ENCODE results near the gene DUSP1.

The DUSP1 gene

DNA sequence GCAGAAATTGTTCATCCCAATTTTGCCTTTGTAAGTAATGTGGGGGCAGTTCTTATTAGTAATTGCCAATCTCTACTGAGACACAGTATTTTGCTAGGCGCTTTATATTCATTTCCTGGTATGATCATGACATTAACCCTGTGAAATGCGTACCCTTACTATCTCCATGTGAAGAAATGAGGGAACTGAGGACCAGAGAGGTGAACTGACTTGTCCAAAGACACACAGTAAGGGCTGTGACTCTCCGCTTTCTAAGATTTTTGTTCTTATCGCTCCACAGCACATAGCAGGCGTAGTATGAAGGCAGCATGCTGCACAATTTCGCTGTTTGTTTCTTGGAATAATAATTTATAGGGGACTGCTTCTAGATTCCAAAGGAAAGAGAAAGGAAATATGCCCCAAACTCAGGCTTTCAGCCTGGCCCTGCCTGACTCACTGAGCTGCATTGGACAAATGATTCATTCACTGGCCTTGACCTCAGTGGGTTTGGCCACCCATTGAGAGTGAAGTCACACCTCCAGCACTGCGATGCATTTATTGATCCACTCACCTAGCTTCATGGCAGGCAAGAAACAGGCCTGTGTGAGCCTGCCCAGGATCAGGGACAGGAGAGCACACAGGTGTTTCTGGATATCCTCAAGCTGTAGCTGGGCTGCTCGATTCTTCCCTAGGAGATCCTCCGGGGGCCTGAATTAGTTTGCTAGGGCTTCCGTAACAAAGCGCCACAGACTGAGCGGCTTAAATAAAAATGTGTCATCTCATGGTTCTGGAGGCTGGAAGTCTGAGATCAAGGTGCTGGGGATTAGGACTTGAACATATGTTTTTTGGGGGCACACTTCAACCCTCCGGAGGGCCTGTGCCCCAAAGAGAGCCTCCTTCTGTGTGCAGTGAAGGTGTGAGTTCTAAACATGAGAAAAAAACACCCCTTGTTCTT is 7.2 kb upstream of the DUSP1 start:
- DNase-seq: peak; percentile 28

DNA sequence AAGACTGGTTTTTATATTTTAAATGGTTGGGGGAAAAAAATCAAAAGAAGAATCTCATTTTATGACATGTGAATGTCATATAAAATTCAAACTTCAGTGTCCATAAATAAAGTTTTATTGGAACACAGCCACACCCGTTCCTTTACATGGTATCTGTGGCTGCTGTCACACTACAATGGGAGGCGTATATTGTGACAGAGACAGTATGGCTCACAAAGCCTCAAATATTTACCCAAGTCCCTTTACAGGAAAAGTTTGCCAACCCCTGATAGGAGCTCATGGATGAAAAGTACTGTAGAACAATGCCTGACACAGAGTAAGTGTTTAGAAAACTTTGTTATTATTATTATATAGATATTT is 5.2 kb upstream of the DUSP1 start:
- no peak for DNase-seq

DNA sequence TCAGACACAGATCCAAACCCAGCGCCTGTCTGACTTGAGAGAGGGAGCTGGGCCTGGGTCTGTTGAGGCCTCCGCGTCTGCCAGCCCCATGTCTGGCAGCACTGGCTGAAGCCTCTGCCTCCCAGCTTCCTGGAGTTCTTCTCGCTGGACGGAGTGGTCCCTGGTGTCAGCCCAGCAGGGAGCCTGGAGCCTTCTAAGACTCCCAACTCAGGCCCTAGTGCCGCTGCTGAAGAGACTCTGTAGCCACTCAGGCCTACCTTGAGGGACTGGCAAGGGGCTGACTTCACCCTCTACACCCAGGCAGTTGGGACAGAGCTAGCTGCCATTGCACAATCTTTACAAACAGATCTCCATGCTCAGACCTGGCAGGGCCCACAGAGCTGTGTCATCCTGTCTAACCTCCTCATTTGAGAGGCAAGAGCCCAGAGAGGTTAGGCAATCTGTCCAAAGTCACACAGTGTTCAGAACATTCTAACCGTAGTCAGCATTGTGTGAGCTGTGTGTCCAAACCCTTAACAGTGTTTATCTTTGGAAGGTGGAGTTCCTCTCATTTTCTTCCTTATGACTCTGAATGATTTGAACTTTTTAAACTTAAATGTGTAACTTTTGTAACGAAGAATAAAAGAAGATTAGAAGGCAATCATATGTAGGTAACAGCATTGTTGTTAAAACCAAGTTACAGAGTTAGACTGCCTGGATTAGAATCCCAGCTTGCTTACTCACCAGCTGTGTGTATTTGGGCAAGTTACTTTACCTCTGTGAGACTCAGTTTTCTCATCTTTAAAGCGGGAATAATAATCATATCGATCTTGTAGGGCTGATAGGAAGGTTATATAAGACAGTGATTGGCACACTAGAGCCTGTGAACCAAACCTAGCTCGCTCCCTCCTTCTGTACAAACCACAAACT is 4.6 kb upstream of the DUSP1 start:
- DNase-seq: no peak

DNA sequence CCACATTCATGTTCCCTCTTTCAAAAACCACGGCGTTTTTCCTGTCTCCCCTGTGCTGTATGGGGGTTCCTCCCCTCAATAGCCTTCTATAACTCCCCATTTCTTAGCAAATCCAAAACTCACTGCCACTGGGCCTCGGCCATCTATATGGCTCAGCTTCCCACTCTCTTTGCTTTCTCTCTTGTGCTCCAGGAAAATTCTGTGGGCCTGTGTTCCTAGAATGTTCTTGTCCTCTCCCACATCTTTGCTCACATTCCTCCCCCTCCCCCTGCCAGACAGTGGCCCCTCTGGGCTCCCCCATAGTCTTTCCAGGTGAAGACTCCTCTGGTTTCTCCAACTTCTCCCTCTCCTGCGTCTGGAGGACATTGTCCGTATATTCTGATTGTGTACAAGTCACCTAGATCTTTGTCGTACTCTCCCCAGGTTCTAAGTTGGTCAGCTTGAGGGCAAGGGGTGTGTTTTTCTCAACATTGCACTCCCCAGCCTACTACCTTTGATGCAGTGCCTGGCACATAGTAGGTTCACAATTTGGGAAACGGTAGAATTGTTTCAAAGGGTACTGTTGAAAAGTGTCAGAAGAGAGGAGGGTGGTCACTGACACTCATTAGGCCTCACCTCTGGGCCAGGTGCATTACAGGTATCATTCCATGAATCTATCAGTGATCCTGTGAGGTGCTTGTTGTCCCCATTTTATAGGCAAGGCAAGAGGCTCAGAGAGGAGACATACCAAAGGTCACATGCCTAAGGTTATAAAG is 3.7 kb upstream of the DUSP1 start:
- DNase-seq: no peak

DNA sequence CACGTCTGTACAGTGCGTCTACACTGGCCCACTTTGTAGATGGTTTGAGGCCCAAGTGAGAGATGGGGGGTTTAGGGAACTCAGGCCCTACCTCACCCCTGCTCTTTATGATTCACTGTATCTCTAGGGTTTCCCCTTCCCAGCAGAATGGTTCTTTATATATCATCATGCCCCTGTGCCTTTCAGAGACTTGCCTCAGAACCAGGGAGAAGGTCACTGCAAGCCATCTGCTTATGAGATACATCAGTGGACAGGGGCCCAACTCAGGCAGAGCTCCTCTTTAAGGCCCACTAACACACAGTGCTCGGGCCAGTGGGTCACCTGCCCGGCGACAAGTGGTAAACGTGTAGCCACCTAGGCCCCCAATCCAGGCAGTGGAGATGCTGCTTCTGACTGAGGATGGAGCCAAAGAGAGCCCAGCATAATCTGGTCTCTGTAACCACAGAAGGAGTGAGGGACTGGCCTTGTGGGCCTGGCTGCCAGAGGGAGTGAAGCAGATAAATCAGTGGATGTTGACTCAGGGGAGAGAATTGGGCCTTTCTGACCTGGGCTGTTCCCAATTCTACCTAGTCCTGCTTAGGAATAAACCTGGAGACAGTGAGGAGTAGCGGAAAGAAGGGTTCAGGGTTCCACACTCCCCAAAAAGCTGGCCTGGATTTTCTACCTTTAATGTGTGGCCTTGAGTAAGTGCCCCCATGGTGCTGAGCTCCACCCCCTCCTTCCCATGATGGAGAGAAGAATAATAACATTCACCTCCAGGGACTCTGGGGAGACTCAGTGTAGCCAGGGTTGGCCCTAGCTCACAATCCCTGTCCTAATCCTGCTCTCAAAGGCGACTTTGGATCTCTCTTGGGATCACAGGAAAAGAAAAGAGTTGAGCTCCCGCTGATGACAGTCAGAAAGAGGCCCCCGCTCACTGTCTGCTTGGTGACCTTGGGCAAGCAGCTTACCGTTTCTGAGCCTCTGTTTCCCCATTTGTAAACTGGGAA is 2.8 kb upstream of the DUSP1 start:
- DNase-seq: peak; percentile 28

DNA sequence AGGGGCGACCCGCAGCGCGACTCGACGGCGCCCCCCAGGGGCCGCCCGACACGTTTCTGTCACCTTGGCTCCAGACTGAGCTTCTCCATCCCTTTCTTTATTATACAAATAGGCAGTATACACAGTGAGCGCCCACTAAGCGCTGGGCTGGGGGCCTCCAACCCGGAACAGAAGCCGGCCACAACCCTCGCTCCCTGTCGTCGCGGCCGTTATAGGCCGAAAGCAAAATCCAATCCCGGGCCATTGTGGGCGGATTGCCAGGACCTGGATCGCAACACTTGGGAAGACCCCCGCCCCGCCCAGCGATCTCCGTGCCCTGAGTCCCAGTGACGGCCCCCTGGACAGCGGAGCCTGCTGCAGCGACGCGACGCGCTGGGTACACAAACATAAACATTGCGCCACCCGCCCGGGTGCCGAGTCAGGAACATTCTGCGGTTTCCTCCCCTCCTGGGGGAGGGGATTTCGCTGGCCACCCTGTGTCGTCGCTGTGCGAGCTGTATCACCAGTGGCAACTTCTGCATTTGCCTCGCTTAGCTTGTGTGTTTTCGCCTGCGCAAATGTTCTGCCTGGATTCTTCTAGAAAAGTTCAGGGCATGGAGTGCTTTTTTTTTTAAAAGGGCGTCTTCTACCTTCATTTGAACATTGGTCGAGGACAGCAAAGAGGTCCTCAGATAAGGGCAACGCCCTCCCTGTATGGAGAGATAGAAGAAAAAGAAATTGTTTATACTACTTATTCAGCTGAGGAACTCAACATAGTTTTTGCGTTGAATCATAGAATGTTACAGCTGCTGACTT is 1.3 kb upstream of the DUSP1 start:
- DNase-seq: peak; percentile 97

DNA sequence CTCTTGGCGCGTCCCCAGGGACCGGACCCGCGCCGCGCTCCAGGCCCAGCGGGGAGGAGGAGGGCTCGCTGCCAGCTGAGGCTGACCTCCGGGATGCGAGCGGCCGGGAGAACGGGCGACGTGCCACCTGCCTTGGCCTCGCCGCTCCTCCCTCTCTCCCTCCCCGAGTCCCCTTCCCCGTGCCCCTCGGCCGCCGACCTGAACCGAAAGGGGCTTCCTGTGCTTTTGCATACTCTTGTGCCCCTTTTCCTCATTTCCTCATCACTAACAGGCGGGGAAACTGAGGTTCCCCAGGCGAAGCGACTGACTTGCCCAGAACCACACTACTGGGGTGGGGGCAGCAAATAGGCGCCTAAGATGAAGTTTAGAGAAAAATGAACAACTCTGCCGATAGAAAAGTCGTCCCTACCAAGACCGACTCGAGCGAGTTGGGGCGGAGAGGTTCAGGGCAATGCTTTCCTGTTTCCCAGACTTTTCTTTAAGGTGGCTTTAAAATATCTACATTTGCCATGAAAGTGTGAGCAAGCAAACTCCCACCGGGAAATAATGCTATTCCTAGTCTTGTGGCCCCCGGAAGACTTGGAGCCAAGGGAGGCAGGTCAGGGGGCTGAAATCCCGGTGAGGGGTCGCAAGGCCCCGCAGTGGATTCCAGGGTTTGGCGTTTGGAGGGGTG is 580 bp upstream of the DUSP1 start:
- no peak for DNase-seq

DNA sequence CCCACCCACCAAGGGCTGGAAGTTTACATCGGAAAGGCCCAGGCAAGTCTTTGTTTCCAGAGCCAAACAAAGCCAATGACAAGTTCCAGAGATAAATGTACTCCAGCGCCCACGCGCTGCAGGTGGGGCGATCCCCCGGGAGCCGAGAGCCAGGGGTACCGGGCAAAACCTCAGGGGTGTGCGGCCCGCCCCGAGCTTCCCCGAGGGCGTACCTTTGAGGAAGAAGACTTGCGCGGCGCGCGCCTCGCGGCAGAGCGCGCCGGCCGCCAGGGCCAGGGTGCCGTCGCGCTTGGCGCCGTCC is 671 bp downstream of the DUSP1 start:
- DNase-seq: no peak

DNA sequence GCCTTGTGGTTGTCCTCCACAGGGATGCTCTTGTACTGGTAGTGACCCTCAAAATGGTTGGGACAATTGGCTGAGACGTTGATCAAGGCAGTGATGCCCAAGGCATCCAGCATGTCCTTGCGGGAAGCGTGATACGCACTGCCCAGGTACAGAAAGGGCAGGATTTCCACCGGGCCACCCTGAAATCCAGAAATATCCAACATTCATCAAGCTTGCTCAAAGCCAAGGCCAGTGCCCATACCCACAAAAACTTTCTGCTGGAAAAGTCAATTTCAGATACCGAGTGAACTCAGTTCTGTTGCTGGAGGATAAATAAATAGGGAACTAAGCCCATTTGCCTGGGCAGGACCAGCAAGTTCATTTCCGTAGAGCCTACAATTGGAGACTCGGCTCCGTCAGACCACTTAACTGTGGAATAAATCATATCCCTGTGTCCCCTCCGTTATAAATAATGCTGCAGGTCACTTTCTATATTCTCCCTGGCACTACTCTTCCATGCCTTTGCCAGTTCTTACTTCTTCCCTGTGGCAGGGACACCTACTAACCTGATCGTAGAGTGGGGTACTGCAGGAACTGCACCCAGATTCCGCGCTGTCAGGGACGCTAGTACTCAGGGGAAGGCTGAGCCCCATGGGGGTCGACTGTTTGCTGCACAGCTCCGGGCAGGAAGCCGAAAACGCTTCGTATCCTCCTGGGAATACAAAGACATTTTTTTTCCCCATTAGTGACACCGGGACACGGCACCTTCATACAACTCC is 1.2 kb downstream of the DUSP1 start:
- peak; percentile 59 for DNase-seq

DNA sequence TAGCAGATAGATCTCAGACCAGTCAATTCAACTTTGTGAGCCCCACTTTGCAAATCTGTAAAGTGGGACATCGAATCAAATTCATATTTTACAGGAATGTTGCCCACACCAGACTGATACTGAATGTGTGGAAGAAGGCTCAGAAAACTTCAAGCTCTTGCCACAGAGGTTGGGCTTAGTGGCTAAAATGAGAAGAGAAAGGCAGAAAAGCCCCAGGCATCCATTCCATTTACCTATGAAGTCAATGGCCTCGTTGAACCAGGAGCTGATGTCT is 1.7 kb downstream of the DUSP1 start:
- peak; percentile 61 for DNase-seq

DNA sequence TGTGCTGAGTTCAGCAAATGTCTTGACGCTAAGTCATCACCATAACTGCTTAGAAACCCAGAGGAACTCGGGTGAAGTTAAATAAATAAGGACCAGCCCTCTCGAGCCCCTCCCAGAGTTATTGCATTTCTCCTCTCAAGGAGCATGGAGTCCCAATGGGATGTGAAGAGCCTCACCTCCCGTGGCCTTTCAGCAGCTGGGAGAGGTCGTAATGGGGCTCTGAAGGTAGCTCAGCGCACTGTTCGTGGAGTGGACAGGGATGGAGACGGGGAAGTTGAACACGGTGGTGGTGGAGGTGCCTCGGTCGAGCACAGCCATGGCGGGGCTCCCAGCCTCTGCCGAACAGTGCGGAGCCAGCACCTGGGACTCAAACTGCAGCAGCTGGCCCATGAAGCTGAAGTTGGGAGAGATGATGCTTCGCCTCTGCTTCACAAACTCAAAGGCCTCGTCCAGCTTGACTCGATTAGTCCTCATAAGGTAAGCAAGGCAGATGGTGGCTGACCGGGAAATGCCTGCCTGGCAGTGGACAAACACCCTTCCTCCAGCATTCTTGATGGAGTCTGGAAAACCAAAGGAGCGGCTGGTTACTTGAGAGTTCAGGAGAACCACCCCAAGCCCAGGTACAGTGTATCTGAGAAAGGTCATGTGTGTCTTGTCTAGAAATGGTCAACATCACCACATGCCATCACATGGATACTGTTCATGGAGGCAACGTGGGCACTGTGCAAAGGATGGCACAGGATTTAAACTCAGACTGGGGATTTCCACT is 2.2 kb downstream of the DUSP1 start:
- peak; percentile 69 for DNase-seq

DNA sequence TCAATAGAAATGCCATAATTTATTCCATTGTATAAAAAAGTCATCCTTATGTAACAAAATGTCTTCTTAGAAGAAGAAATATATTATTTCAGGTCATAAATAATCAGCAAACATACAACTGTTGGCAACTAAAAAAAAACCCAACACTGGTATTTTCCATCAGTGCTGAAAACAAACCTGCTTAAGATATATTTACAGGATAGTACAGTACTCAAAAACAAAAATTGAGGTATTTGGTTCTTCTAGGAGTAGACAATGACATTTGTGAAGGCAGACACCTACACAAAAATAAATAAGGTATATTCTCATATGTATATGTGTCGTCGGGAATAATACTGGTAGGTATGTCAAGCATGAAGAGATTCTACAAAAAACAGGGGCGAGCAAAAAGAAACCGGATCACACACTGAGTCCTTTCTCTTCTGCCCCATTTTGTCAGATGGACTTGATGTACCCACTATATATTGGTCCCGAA is 2.9 kb downstream of the DUSP1 start:
- DNase-seq: no peak

DNA sequence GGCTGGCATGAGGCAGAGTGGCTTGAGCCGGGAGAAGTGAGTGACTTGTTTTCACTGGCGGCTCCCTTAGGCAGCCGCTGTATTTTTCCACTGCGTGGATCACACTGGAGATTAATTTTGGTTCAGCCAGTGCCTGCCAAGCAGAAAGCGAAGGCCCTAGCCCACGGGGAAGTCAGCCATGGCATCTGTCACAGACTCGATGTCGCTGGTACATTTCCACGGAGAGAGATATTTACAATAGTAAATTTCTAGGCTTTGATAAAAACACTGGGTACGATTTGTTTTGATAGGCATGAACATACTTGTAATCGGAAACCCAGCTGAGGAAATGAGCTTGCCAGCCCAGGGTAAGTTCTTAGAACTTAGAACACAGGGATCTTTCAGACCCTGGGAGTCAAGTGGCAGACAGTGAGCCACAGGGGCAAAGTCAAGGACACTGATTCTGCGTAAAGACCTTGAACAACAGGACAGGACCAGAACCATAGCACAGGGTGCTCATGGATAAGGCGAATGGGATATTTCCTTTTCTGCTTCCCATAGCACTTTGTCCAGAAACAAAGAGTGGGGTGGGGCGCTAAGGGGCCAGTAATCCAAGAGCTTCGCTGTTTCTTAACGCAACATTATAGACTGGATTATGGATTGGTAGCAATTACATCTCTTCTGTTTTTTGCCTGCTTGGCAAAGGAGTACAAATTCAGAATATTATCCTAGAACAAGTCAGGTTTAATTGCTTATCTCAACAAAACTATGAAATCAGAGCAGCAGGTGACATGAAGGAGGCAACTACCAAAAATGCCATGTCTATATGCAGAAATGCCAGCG is 4.5 kb downstream of the DUSP1 start:
- DNase-seq: peak; percentile 85

DNA sequence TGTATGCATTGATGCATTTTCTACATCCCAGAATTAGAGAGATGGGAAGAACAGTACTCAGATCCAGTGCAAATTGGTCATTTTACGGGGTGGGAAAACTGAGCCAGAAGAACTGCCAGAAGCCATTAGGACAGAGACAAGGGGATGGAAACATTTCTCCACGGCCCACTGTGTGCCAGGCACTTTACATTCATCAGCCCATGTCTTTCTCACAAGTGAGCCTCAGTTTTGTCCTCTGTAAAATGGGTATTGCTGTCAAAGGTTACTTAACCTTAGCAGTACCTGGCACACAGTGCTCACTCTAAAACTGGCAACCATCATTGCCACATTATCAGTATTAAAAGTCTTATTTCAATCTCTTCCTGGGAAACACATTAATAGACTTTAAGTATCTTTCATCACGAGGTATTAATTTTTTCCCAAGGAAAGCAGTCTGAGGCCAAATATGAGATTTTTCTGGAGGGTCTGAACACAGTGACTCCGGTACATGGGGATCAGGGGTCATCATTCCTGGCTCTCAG is 5.2 kb downstream of the DUSP1 start:
- DNase-seq: peak; percentile 85

DNA sequence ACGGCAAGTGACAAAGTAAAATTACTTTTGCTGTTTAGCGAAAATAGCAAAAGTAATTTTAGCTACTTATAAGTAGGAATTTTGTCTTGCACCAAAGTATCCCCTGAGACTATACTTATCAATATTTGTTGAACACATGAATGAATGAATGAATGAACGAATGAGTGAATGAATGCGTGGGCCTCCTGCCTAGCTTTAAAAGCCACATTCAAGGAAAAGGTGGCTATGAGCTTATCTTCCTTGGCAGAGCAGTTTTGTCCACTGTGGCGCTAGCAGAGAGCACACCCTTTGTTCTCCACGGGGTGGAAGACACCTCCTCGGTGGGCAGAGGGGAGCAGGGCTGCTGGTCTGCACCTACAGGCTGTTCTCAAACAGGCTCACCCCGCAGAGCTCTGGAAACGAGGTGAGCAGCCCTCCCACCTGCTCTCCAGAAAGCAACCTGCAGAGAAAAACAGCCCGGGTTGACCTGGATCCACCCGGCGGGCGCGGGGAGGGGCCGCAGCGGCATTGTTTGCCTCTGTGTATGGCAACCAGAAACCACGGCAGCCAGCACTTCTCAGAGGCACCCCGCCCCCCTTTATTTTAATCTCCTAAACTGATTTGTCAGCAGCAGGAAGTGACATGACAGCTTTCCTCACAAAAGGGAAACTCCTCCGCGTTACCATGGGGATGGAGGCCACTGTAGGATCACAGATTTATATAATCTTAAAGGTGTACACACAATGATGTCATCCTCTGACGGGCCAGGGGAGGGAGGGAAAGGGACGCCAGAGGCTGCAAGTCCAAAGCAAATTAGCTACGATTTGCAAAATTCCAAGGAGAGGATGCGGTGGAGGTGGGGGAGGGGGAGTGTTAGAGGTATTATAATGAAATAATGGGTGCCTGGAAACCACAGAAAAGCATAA is 5.9 kb downstream of the DUSP1 start:
- peak; percentile 99 for DNase-seq

DNA sequence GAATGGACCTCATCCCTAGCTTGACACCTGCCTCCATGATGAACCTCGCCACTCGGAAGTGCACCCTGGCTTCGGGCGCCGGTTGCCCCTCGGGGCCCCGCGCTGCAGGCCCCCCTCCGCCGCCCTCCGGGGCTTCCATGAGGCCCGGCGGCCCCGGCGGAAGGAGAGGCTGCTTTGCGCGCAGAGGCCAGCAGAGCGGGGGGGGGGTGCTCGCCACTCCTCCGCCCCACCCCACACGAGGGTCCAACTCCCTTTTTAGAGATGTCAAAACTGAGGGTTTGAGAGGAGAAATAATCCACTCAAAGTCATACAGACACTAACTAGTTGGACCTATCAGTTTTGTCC is 7.9 kb downstream of the DUSP1 start:
- no peak for DNase-seq
